ENCODE results near the gene PLD6. TPM values are rescaled to one million over a fixed set of nuclear protein-coding genes. Genes with fewer than 3 reads are reported as not detected.

PLD6 gene
- total and polyA plus RNA-seq, 2 donors (not counting 1 experiment from before 2014, with no cell fraction given): 2.5 to 7.8 TPM

- no peak overlapping the region for H2AFZ ChIP-seq (ENCODE audit: low read length)
- H3K27ac ChIP-seq (ENCODE audit: insufficient read depth, low read length): peak overlapping the region; percentile 100
- H3K4me1 ChIP-seq (ENCODE audit: control insufficient read depth, extremely low read depth, insufficient read depth, low read length): peaks cover 2% of the 10 kb centered on the region
- peaks cover 54% of the 10 kb centered on the region for H3K79me2 ChIP-seq (ENCODE audit: control insufficient read depth, insufficient read depth, low read length)
- H3K4me2 ChIP-seq (ENCODE audit: extremely low read depth, insufficient read depth, low read length): peak overlapping the region; percentile 99
- no peaks in the 10 kb centered on the region for H3K27me3 ChIP-seq (ENCODE audit: control insufficient read depth, insufficient read depth, low read length)
- H3K4me3 ChIP-seq (replicated peaks in 1 of 4; ENCODE audit: control extremely low read depth in 1 of 4, insufficient read depth in 1 of 4, low read depth in 3 of 4, low read length in 4 of 4): peak overlapping the region; percentile 85 to 98 (median 89)
- TF ChIP-seq CTCF (conservative IDR thresholded peaks at IDR 0.05 in 1 of 2, IDR thresholded peaks at IDR 0.05 in 1 of 2; ENCODE audit: low read depth in 1 of 2, low read length in 2 of 2): no peak
- TF ChIP-seq EZH2 (IDR thresholded peaks at IDR 0.05; ENCODE audit: low read length, missing control alignments): no peak
- DNase-seq (ENCODE audit: low read depth in 2 of 2): peak; percentile 18 to 73
- H3K36me3 ChIP-seq (ENCODE audit: control insufficient read depth, insufficient read depth, low read length): peaks cover 8% of the 10 kb centered on the region
- H3K9me3 ChIP-seq (ENCODE audit: control insufficient read depth, insufficient read depth, low read depth, low read length): no peaks in the 10 kb centered on the region
- peaks cover 5% of the 10 kb centered on the region for H4K20me1 ChIP-seq (ENCODE audit: control insufficient read depth, extremely low read depth, insufficient read depth, low read length)
- H3K9ac ChIP-seq (ENCODE audit: insufficient read depth, low read length): peak overlapping the region; percentile 99
These were observed 29.4 kb upstream of the PLD6 start for GRCh38 chr17:17235212-17236174.

GRCh38 chr17:17232303-17232621, 26.1 kb upstream of the PLD6 start:
- Histone ChIP-seq H3K4me2 (ENCODE audit: extremely low read depth, insufficient read depth, low read length) (no peak overlapping the region), H3K27ac (ENCODE audit: insufficient read depth, low read length) (no peak overlapping the region), H3K9me3 (ENCODE audit: control insufficient read depth, insufficient read depth, low read depth, low read length) (no peaks in the 10 kb centered on the region), H3K4me1 (ENCODE audit: control insufficient read depth, extremely low read depth, insufficient read depth, low read length) (peaks cover 2% of the 10 kb centered on the region), H4K20me1 (ENCODE audit: control insufficient read depth, extremely low read depth, insufficient read depth, low read length) (peaks cover 5% of the 10 kb centered on the region), H3K27me3 (ENCODE audit: control insufficient read depth, insufficient read depth, low read length) (no peaks in the 10 kb centered on the region), H3K79me2 (ENCODE audit: control insufficient read depth, insufficient read depth, low read length) (peaks cover 59% of the 10 kb centered on the region), H3K36me3 (ENCODE audit: control insufficient read depth, insufficient read depth, low read length) (peaks cover 24% of the 10 kb centered on the region), H3K4me3 (replicated peaks in 1 of 4; ENCODE audit: control extremely low read depth in 1 of 4, insufficient read depth in 1 of 4, low read depth in 3 of 4, low read length in 4 of 4) (no peak overlapping the region), H3K9ac (ENCODE audit: insufficient read depth, low read length) (no peak overlapping the region), H2AFZ (ENCODE audit: low read length) (no peak overlapping the region)
- DNase-seq (ENCODE audit: low read depth in 2 of 2): no peak
- TF ChIP-seq CTCF (conservative IDR thresholded peaks at IDR 0.05 in 1 of 2, IDR thresholded peaks at IDR 0.05 in 1 of 2; ENCODE audit: low read depth in 1 of 2, low read length in 2 of 2): no peak
- no peak for TF ChIP-seq EZH2 (IDR thresholded peaks at IDR 0.05; ENCODE audit: low read length, missing control alignments)

GRCh38 chr17:17231621-17232302, 25.6 kb upstream of the PLD6 start:
- peaks cover 5% of the 10 kb centered on the region for H4K20me1 ChIP-seq (ENCODE audit: control insufficient read depth, extremely low read depth, insufficient read depth, low read length)

More at GRCh38 chr17:17231621-17232302, 25.6 kb upstream of the PLD6 start:
- Histone ChIP-seq H2AFZ (ENCODE audit: low read length) (no peak overlapping the region), H3K27ac (ENCODE audit: insufficient read depth, low read length) (no peak overlapping the region), H3K9me3 (ENCODE audit: control insufficient read depth, insufficient read depth, low read depth, low read length) (no peaks in the 10 kb centered on the region), H3K79me2 (ENCODE audit: control insufficient read depth, insufficient read depth, low read length) (peaks cover 57% of the 10 kb centered on the region), H3K4me1 (ENCODE audit: control insufficient read depth, extremely low read depth, insufficient read depth, low read length) (peaks cover 2% of the 10 kb centered on the region), H3K9ac (ENCODE audit: insufficient read depth, low read length) (no peak overlapping the region), H3K4me3 (replicated peaks in 1 of 4; ENCODE audit: control extremely low read depth in 1 of 4, insufficient read depth in 1 of 4, low read depth in 3 of 4, low read length in 4 of 4) (no peak overlapping the region), H3K36me3 (ENCODE audit: control insufficient read depth, insufficient read depth, low read length) (peaks cover 25% of the 10 kb centered on the region), H3K4me2 (ENCODE audit: extremely low read depth, insufficient read depth, low read length) (no peak overlapping the region), H3K27me3 (ENCODE audit: control insufficient read depth, insufficient read depth, low read length) (no peaks in the 10 kb centered on the region)
- TF ChIP-seq CTCF (conservative IDR thresholded peaks at IDR 0.05 in 1 of 2, IDR thresholded peaks at IDR 0.05 in 1 of 2; ENCODE audit: low read depth in 1 of 2, low read length in 2 of 2) (no peak), EZH2 (IDR thresholded peaks at IDR 0.05; ENCODE audit: low read length, missing control alignments) (no peak)
- no peak for DNase-seq (ENCODE audit: low read depth in 2 of 2)

Measured in fibroblast of lung (primary cell).